Mesenchymal stem cell (in vitro differentiated cells and primary cell): ENCODE data around the gene NKD2.
A peak's percentile ranks its signal among the peaks of the same experiment; 100 is the strongest.

Experiments
- DNase-seq: peaks from one replicate; pipeline ENCODE4 v3.0.0-alpha.2; 2013
- H2AFZ ChIP-seq: one replicate; pipeline ENCODE4 v1.6.1; 2013; ENCODE audit warnings: low read depth, mild to moderate bottlenecking, control low read depth, inconsistent platforms, low read length, moderate library complexity
- H2AK5ac ChIP-seq: 2 replicates; pipeline ENCODE4 v1.6.1; 2013; ENCODE audit warnings: low read length, moderate library complexity, mild to moderate bottlenecking, inconsistent platforms; ENCODE audit not compliant: severe bottlenecking
- H2BK120ac ChIP-seq: one replicate; pipeline ENCODE4 v1.6.1; 2013; ENCODE audit warnings: low read depth, mild to moderate bottlenecking, inconsistent platforms, low read length, moderate library complexity
- H2BK12ac ChIP-seq, 2 experiments: one replicate each; pipeline ENCODE4 v1.6.1; 2013; ENCODE audit warnings: inconsistent platforms in 2 of 2, low read length in 2 of 2, mild to moderate bottlenecking in 2 of 2, moderate library complexity in 2 of 2, control low read depth in 1 of 2
- H2BK15ac ChIP-seq: one replicate; pipeline ENCODE4 v1.6.1; 2013; ENCODE audit warnings: mild to moderate bottlenecking, low read depth, inconsistent platforms; ENCODE audit not compliant: poor library complexity, severe bottlenecking
- H2BK5ac ChIP-seq: 2 replicates; pipeline ENCODE4 v1.6.1; 2013; ENCODE audit warnings: low read depth, mild to moderate bottlenecking, low read length, control low read depth, inconsistent platforms; ENCODE audit not compliant: poor library complexity, severe bottlenecking
- H3K14ac ChIP-seq, 2 experiments: one replicate each; pipeline ENCODE4 v1.6.1; 2013; ENCODE audit warnings: inconsistent platforms in 2 of 2, low read length in 2 of 2, control low read depth in 1 of 2, mild to moderate bottlenecking in 1 of 2, moderate library complexity in 1 of 2
- H3K18ac ChIP-seq, 2 experiments: one replicate each; pipeline ENCODE4 v1.6.1; 2013; ENCODE audit warnings: inconsistent platforms in 2 of 2, low read length in 2 of 2, control low read depth in 1 of 2, low read depth in 1 of 2, mild to moderate bottlenecking in 1 of 2
- H3K23ac ChIP-seq, 2 experiments: one replicate each; pipeline ENCODE4 v1.6.1; 2013; ENCODE audit warnings: inconsistent platforms in 2 of 2, low read length in 2 of 2, mild to moderate bottlenecking in 2 of 2, moderate library complexity in 2 of 2, control low read depth in 1 of 2
- H3K27ac ChIP-seq: 2 replicates; pipeline ENCODE4 v1.5.1; 2013; ENCODE audit warnings: mild to moderate bottlenecking, moderate library complexity, low read length, control low read depth, inconsistent platforms; ENCODE audit not compliant: poor library complexity, severe bottlenecking
- H3K27me3 ChIP-seq, 2 experiments: 2 replicates each; pipeline versions ENCODE4 v1.6.1 to v1.7.0; 2013; ENCODE audit warnings: low read length in 2 of 2, mild to moderate bottlenecking in 2 of 2, moderate library complexity in 2 of 2, control low read depth in 1 of 2, inconsistent platforms in 1 of 2; ENCODE audit not compliant: control insufficient read depth in 1 of 2, insufficient read depth in 1 of 2
- H3K36me3 ChIP-seq, 2 experiments: 2 replicates each; pipeline versions ENCODE4 v1.6.1 to v1.7.0; 2013; ENCODE audit warnings: low read length in 2 of 2, control low read depth in 1 of 2, inconsistent platforms in 1 of 2, low read depth in 1 of 2, mild to moderate bottlenecking in 1 of 2; ENCODE audit not compliant: insufficient read depth in 2 of 2, control insufficient read depth in 1 of 2
- H3K4ac ChIP-seq, 2 experiments: one replicate each; pipeline ENCODE4 v1.6.1; 2013; ENCODE audit warnings: inconsistent platforms in 2 of 2, low read length in 2 of 2, mild to moderate bottlenecking in 2 of 2, moderate library complexity in 2 of 2, control low read depth in 1 of 2, low read depth in 1 of 2
- H3K4me1 ChIP-seq: 2 replicates; pipeline ENCODE4 v1.6.1; 2013; ENCODE audit warnings: low read depth, low read length, control low read depth; ENCODE audit not compliant: control insufficient read depth, insufficient read depth
- H3K4me2 ChIP-seq: 2 replicates; pipeline ENCODE4 v1.6.1; 2013; ENCODE audit warnings: low read length, mild to moderate bottlenecking, inconsistent platforms; ENCODE audit not compliant: poor library complexity, severe bottlenecking
- H3K4me3 ChIP-seq, 2 experiments: 2 replicates each; pipeline versions ENCODE4 v1.5.1 to v1.7.0; 2013; ENCODE audit warnings: low read length in 2 of 2, mild to moderate bottlenecking in 2 of 2, control low read depth in 1 of 2, low read depth in 1 of 2; ENCODE audit not compliant: insufficient read depth in 1 of 2
- H3K79me1 ChIP-seq: replicated peaks from 2 replicates; pipeline ENCODE4 v1.6.1; 2013; ENCODE audit warnings: mild to moderate bottlenecking, control low read depth, low read length, inconsistent platforms; ENCODE audit not compliant: poor library complexity, severe bottlenecking
- H3K9ac ChIP-seq: 2 replicates; pipeline ENCODE4 v1.7.0; 2013; ENCODE audit warnings: mild to moderate bottlenecking, low read length, moderate library complexity
- H3K9me3 ChIP-seq: 2 replicates; pipeline ENCODE4 v1.7.0; 2013; ENCODE audit warnings: mild to moderate bottlenecking, low read length; ENCODE audit not compliant: control insufficient read depth
- H4K8ac ChIP-seq: one replicate; pipeline ENCODE4 v1.6.1; 2013; ENCODE audit warnings: inconsistent platforms, mild to moderate bottlenecking, low read length, moderate library complexity
- H4K91ac ChIP-seq: one replicate; pipeline ENCODE4 v1.6.1; 2013; ENCODE audit warnings: mild to moderate bottlenecking, low read length, inconsistent platforms
- WGBS: methylation state at CpG from one replicate; pipeline ENCODE4 v1.1.7; 2013; ENCODE audit warnings: mixed read lengths; 5-methylcytosine and 5-hydroxymethylcytosine counted together

Gene NKD2

DNA sequence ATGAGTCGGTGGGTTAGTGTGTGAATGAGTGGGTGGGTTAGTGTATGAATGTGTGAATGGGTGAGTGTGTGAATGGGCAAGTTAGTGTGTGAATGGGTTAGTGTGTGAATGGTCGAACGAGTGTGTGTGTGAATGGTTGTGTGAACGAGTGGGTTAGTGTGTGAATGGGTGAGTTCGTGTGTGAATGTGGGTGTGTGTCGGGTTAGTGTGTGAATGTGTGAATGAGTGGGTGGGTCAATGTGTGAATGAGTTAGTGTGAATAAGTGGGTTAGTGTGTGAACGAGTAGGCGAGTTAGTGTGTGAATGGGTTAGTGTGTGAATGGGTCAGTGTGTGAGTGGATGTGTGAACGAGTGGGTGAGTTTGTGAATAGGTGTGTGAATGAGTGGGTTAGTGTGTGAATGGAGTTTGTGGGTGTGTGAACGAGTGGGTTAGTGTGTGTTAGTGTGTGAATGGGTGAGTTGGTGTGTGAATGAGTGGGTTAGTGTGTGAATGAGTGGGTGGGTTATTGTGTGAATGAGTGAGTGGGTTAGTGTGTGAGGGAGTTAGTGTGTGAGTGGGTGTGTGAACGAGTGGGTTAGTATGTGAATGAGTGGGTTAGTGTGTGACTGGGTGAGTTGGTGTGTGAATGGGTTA, 38.8 kb downstream of the NKD2 start:
- Histone ChIP-seq H2BK120ac (no peak overlapping the region), H3K4ac (no peak overlapping the region), H3K4me1 (no peaks in the 10 kb centered on the region), H3K27me3 (peaks cover 0 to 5% of the 10 kb centered on the region in 2 experiments), H4K8ac (no peak overlapping the region), H2BK12ac (no peak overlapping the region), H2BK15ac (no peak overlapping the region), H2BK5ac (no peak overlapping the region), H3K9ac (no peak overlapping the region), H2AK5ac (no peak overlapping the region), H3K14ac (no peak overlapping the region), H4K91ac (no peak overlapping the region), H2AFZ (no peak overlapping the region), H3K4me2 (no peak overlapping the region), H3K27ac (no peak overlapping the region), H3K36me3 (peaks cover 0 to 6% of the 10 kb centered on the region in 2 experiments), H3K23ac (no peak overlapping the region), H3K18ac (no peak overlapping the region), H3K9me3 (no peaks in the 10 kb centered on the region), H3K79me1 (no peaks in the 10 kb centered on the region), H3K4me3 (no peak overlapping the region)
- DNase-seq = no peak
- WGBS = 94% methylated on average over 11 of the region's 11 CpGs

DNA sequence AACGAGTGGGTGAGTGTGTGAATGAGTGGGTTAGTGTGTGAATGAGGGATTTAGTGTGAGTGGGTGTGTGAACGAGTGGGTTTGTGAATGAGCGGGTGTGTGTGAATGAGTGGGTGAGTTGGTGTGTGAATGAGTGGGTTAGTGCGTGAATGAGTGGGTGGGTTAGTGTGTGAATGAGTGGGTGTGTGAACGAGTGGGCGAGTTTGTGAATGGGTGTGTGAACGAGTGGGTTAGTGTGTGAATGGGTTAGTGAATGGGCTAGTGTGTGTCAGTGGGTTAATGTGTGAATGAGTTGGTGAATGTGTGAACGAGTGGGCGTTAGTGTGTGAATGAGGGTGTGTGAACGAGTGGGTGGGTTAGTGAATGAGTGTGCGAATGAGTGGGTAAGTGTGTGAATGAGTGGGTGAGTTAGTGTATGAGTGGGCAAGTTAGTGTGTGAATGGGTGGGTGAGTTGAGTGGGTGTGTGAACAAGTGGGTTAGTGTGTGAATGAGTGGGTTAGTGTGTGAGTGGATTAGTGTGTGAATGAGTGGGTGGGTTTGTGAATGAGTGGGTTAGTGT, 39.6 kb downstream of the NKD2 start:
- Histone ChIP-seq H2AFZ (no peak overlapping the region), H3K9me3 (no peaks in the 10 kb centered on the region), H3K4ac (no peak overlapping the region), H3K23ac (no peak overlapping the region), H3K18ac (no peak overlapping the region), H3K79me1 (no peaks in the 10 kb centered on the region), H2AK5ac (no peak overlapping the region), H2BK120ac (no peak overlapping the region), H2BK15ac (no peak overlapping the region), H3K9ac (no peak overlapping the region), H3K14ac (no peak overlapping the region), H3K4me3 (no peak overlapping the region), H2BK12ac (no peak overlapping the region), H4K8ac (no peak overlapping the region), H4K91ac (no peak overlapping the region), H3K27me3 (peaks cover 0 to 5% of the 10 kb centered on the region in 2 experiments), H3K4me2 (no peak overlapping the region), H2BK5ac (no peak overlapping the region), H3K4me1 (no peaks in the 10 kb centered on the region), H3K36me3 (peaks cover 4 to 6% of the 10 kb centered on the region in 2 experiments), H3K27ac (no peak overlapping the region)
- DNase-seq = no peak
- 95% methylated on average over 11 of the region's 11 CpGs for WGBS

DNA sequence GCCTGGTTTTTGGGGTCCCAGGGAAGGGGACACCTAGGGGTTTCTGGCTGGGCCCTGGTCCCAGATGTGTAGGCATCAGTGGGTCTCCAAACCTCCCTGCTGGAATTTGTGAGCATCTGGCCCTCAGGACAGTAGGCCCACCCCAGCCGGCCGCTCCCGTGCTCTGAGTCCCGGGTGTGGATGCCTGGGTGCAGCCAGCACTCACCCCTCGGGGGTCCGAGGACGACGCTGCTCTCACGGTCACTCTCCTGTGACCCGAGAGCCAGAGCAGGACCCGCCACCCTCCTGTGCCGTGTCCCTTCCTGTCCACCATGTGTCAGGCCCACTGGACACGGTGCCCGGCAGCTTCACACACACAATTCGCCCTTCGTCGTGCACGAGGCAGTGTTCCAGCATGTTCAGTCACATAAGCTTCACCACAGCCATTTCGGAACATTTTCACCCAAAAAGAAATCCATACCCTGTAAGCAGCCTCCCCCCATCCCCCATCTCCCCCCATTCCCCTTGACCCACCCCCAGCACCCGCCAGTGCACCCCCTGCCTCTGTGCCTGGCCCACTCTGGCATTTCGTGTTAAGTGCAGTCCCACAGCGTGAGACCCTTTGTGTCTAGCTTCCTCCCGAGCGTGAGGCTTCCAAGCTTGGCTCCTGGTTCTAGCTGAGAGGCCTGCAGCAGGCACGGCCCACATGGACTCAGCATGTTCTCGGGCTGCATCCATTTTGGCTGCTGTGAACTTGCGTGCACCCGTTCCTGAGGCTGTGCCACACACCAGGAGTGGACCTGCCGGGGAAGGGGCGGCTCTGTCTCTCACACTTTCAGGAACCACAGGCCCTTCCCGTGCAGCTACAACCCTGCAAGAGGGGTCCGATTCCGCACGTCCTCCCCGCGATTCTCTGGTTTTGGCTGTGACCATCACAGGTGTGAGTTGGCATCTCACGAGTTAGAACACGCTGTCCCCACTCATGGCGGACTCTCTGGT, 40.5 kb downstream of the NKD2 start:
- WGBS = 93% methylated on average over 39 of the region's 39 CpGs

More for the DNA sequence above, 40.5 kb downstream of the NKD2 start:
- Histone ChIP-seq H2BK15ac (no peak overlapping the region), H3K4ac (no peak overlapping the region), H3K27me3 (peaks cover 0 to 5% of the 10 kb centered on the region in 2 experiments), H2AK5ac (no peak overlapping the region), H3K18ac (no peak overlapping the region), H2BK5ac (no peak overlapping the region), H3K4me2 (no peak overlapping the region), H3K36me3 (peaks cover 4 to 6% of the 10 kb centered on the region in 2 experiments), H3K23ac (no peak overlapping the region), H2AFZ (no peak overlapping the region), H3K79me1 (no peaks in the 10 kb centered on the region), H3K9ac (no peak overlapping the region), H4K91ac (no peak overlapping the region), H3K27ac (no peak overlapping the region), H3K4me1 (no peaks in the 10 kb centered on the region), H2BK12ac (no peak overlapping the region), H3K9me3 (no peaks in the 10 kb centered on the region), H3K4me3 (peak overlapping the region in 1 of 2 experiments; percentile 15), H2BK120ac (no peak overlapping the region), H3K14ac (peak overlapping the region in 1 of 2 experiments; percentile 66), H4K8ac (no peak overlapping the region)
- DNase-seq = no peak
